HG02938 (cell line): Measurements from ENCODE around the gene OR2AT4.
"Not testable (repeated sequence)": the region's sequence is repeated elsewhere in the genome, so short reads cannot be mapped to it uniquely, and the experiment has no call there.

Source experiments
- ATAC-seq: cut with Tn5 transposase; IDR thresholded peaks from one replicate; pipeline ENCODE4 v1.9.1; 2021; ENCODE audit warnings: mild to moderate bottlenecking, moderate library complexity; ENCODE audit not compliant: unreplicated experiment

The OR2AT4 gene

GRCh38 chr11:75103380-75104026 lies 6.8 kb upstream of the OR2AT4 start:
- ATAC-seq: no peak

- no peak for ATAC-seq
These were observed 4.9 kb upstream of the OR2AT4 start for GRCh38 chr11:75101424-75102128.

GRCh38 chr11:75100314-75100713 lies 3.6 kb upstream of the OR2AT4 start:
- peak; percentile 96 for ATAC-seq

GRCh38 chr11:75099635-75100034 lies 3.0 kb upstream of the OR2AT4 start:
- no peak for ATAC-seq

- ATAC-seq: not testable (repeated sequence)
These were observed 2.3 kb upstream of the OR2AT4 start for GRCh38 chr11:75098835-75099439.

GRCh38 chr11:75098181-75098580 lies 1.5 kb upstream of the OR2AT4 start:
- ATAC-seq: not testable (repeated sequence)

GRCh38 chr11:75097173-75097557 lies 489 bp upstream of the OR2AT4 start:
- no peak for ATAC-seq

- not testable (repeated sequence) for ATAC-seq
These were observed 2.3 kb downstream of the OR2AT4 start for GRCh38 chr11:75094382-75094781.

GRCh38 chr11:75090671-75091177 lies 6.0 kb downstream of the OR2AT4 start:
- no peak for ATAC-seq

GRCh38 chr11:75087319-75088305 lies 9.1 kb downstream of the OR2AT4 start:
- no peak for ATAC-seq

GRCh38 chr11:75084883-75085282 lies 11.8 kb downstream of the OR2AT4 start:
- no peak for ATAC-seq

GRCh38 chr11:75083217-75083605 lies 13.5 kb downstream of the OR2AT4 start:
- no peak for ATAC-seq

- no peak for ATAC-seq
These were observed 14.0 kb downstream of the OR2AT4 start for GRCh38 chr11:75082601-75083216.

GRCh38 chr11:75079546-75079945 lies 17.1 kb downstream of the OR2AT4 start:
- ATAC-seq: no peak

GRCh38 chr11:75078233-75078632 lies 18.4 kb downstream of the OR2AT4 start:
- ATAC-seq: no peak

GRCh38 chr11:75077316-75077715 lies 19.4 kb downstream of the OR2AT4 start:
- ATAC-seq: no peak

- no peak for ATAC-seq
These were observed 20.0 kb downstream of the OR2AT4 start for GRCh38 chr11:75076671-75077070.

GRCh38 chr11:75073459-75074190 lies 23.1 kb downstream of the OR2AT4 start:
- no peak for ATAC-seq

- ATAC-seq: no peak
These were observed 24.1 kb downstream of the OR2AT4 start for GRCh38 chr11:75072582-75072981.

GRCh38 chr11:75069473-75069872 lies 27.2 kb downstream of the OR2AT4 start:
- ATAC-seq: no peak
